ENCODE results near the gene MILR1. TPM values are rescaled to one million over a fixed set of nuclear protein-coding genes. Genes with fewer than 3 reads are reported as not detected.

The MILR1 gene
- total RNA-seq, result 21.8 and 38.8 TPM in 2 replicates

GRCh38 chr17:64448665-64449512 lies at the start of gene MILR1:
Gene MILR1, plus strand, starts transcription at chr17:64449115. Its CDS starts 54 bp downstream, at chr17:64449169.

GRCh38 chr17:64496786-64497564 lies 48.1 kb downstream of the MILR1 start, which contains the start of gene POLG2:
Gene POLG2, minus strand, starts transcription at chr17:64497054. Its CDS starts 86 bp downstream, at chr17:64496968.

GRCh38 chr17:64506201-64506575 lies 57.3 kb downstream of the MILR1 start, which contains the start of gene DDX5:
Gene DDX5, minus strand, starts transcription at chr17:64506289. Its CDS starts 170 bp downstream, at chr17:64506119.

GRCh38 chr17:64506576-64507412 lies 57.9 kb downstream of the MILR1 start, which contains the start of gene CEP95:
Gene CEP95, plus strand, starts transcription at chr17:64506977. Its CDS starts 121 bp downstream, at chr17:64507098.

Other genes starting within 250 kb of the MILR1 start
- 32.1 and 36.6 TPM in 2 replicates for gene TEX2, start 185.9 kb upstream of the MILR1 start, total RNA-seq
- 16.8 and 20.2 TPM in 2 replicates for gene PECAM1, start 58.3 kb upstream of the MILR1 start, total RNA-seq
- 6.2 and 7.5 TPM in 2 replicates for gene POLG2, start 47.9 kb downstream of the MILR1 start, total RNA-seq
- gene DDX5, start 57.2 kb downstream of the MILR1 start, total RNA-seq, result 555 and 670 TPM in 2 replicates
- gene CEP95, start 57.9 kb downstream of the MILR1 start, total RNA-seq, result 10.3 and 17.9 TPM in 2 replicates
- 14.0 and 16.3 TPM in 2 replicates for gene SMURF2, start 213.2 kb downstream of the MILR1 start, total RNA-seq